ENCODE results near the gene ITGB3BP. TPM values are rescaled to one million over a fixed set of nuclear protein-coding genes. Genes with fewer than 3 reads are reported as not detected.
"Not testable (repeated sequence)": the region's sequence is repeated elsewhere in the genome, so short reads cannot be mapped to it uniquely, and the experiment has no call there.

The ITGB3BP gene
- total RNA-seq, 2 experiments from 2014 or later: 81.8 to 81.9 TPM

DNA sequence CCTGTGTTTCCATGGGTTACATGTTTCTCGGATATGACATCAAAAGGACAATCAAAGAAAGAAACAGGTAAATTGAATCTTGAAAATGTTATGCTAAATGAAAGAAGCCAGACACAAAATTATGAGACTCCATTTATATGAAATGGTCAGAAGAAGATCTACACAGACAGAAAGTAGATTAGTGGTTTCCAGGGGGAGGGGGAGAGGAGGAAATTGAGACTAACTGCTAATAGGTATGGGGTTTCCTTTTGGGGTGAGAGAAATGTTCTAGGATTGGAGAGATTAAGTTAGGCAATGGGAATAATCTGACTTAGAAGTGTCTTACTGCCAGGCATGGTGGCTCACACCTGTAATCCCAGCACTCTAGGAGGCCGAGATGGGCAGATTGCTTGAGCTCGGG lies 21.8 kb downstream of the ITGB3BP start:
- DNase-seq: no peak
- Mint-ChIP-seq H3K4me1 (peaks cover 2% of the 10 kb centered on the region), H3K4me3 (no peak overlapping the region), H3K9me3 (ENCODE audit: low read depth) (peaks cover 3% of the 10 kb centered on the region), H3K27me3 (no peaks in the 10 kb centered on the region), H3K36me3 (ENCODE audit: low read depth) (peaks cover 38% of the 10 kb centered on the region), H3K27ac (no peak overlapping the region)
- no peak for ATAC-seq
- ChIA-PET CTCF (no interaction called here), POLR2A (no interaction called here)
- intact Hi-C loops (cut with DNase I, micrococcal nuclease): no loop called here

- Mint-ChIP-seq H3K4me1 (peaks cover 2% of the 10 kb centered on the region), H3K27me3 (no peaks in the 10 kb centered on the region), H3K4me3 (no peak overlapping the region), H3K9me3 (ENCODE audit: low read depth) (no peaks in the 10 kb centered on the region), H3K36me3 (ENCODE audit: low read depth) (peaks cover 24% of the 10 kb centered on the region), H3K27ac (no peak overlapping the region)
- POLR2A ChIA-PET: no interaction called here
- CTCF ChIA-PET: no interaction called here
- intact Hi-C loops (cut with DNase I, micrococcal nuclease): no loop called here
- no peak for DNase-seq
- ATAC-seq: no peak
Measured at GRCh38 chr1:63498106-63498505, 24.9 kb downstream of the ITGB3BP start.

DNA sequence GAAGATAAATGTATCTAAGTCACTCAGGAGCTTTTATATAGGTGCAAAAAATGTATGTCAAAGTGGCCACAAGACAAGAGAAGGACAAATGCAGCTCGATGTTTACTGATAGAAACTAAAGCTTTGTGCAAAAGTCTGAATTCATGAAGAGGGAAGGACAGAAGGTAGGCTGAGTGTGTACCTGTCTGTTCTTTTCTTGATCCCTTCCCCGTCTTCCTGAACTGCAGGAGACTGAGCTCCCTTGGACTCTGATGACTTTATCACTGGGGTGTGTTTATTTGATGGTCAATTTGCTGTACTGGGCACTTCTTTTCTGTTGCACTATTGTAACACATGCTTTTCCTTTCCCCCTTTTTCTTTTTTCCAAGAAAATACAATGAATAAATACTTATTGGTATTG lies 25.4 kb downstream of the ITGB3BP start:
- H3K27me3 Mint-ChIP-seq: no peaks in the 10 kb centered on the region

GRCh38 chr1:63487336-63488065 lies 35.5 kb downstream of the ITGB3BP start:
- DNase-seq (no peak), ATAC-seq (no peak)
- H3K27ac Mint-ChIP-seq: no peak overlapping the region
- ChIA-PET POLR2A (no interaction called here), CTCF (no interaction called here)
- no peak overlapping the region for H3K4me3 Mint-ChIP-seq
- intact Hi-C loops (cut with DNase I, micrococcal nuclease): no loop called here
- H3K9me3 Mint-ChIP-seq (ENCODE audit: low read depth): no peaks in the 10 kb centered on the region
- H3K4me1 Mint-ChIP-seq: no peaks in the 10 kb centered on the region
- H3K27me3 Mint-ChIP-seq: no peaks in the 10 kb centered on the region
- peaks cover 7% of the 10 kb centered on the region for H3K36me3 Mint-ChIP-seq (ENCODE audit: low read depth)

More for the DNA sequence above, 25.4 kb downstream of the ITGB3BP start:
- no peak overlapping the region for H3K27ac Mint-ChIP-seq
- H3K4me1 Mint-ChIP-seq: peaks cover 2% of the 10 kb centered on the region
- no peak overlapping the region for H3K4me3 Mint-ChIP-seq
- CTCF ChIA-PET: interaction anchor here (0.5 kb wide), 1 partner anchor 918 kb away, joined by 3 read pairs; no protein-coding TSS in a partner anchor
- intact Hi-C loops (cut with DNase I, micrococcal nuclease): no loop called here
- DNase-seq (no peak), ATAC-seq (no peak)
- peaks cover 23% of the 10 kb centered on the region for H3K36me3 Mint-ChIP-seq (ENCODE audit: low read depth)
- H3K9me3 Mint-ChIP-seq (ENCODE audit: low read depth): no peaks in the 10 kb centered on the region
- POLR2A ChIA-PET: no interaction called here

DNA sequence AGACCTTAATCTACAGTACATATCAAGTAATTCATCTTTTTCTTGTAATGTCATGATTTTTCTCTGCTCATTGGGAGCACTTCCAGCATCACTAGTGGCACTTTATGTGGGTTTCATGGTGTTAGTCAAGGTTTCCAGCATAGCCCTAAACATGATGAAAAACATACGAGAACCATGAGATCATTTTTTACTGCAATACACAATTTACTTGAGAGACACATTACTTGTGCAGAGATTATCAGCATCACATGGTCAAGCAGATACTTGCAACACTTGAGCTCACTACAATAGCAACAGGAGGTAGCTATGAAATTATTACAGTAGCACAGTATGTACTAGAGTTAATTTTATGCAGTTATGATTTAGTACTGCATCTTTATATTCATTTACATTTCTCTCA lies 36.4 kb downstream of the ITGB3BP start:
- no peaks in the 10 kb centered on the region for H3K9me3 Mint-ChIP-seq (ENCODE audit: low read depth)
- H3K27me3 Mint-ChIP-seq: no peaks in the 10 kb centered on the region
- no peaks in the 10 kb centered on the region for H3K4me1 Mint-ChIP-seq
- ChIA-PET POLR2A (no interaction called here), CTCF (no interaction called here)
- H3K36me3 Mint-ChIP-seq (ENCODE audit: low read depth): peaks cover 7% of the 10 kb centered on the region
- intact Hi-C loops (cut with DNase I, micrococcal nuclease): no loop called here
- no peak overlapping the region for H3K4me3 Mint-ChIP-seq
- DNase-seq (no peak), ATAC-seq (no peak)
- no peak overlapping the region for H3K27ac Mint-ChIP-seq

DNA sequence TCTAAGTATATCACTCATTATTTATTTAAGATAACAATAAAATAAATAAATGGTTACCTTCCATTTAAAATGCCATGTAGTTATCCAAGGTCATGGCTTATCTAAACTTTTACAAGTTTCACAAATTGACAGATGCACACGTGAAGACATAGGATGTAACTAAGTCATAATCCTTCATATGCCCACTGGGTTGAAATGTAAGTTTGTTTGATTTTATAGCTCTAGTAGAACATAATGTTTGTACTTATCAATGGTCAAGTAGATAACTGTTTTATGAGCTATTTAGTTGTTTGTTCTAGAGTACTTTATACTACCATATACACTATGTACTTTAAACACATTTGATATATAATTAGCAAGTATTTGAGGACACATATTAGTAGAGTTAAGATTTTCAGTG lies 43.0 kb downstream of the ITGB3BP start:
- H3K27ac Mint-ChIP-seq: no peak overlapping the region
- H3K36me3 Mint-ChIP-seq (ENCODE audit: low read depth): peaks cover 5% of the 10 kb centered on the region
- H3K9me3 Mint-ChIP-seq (ENCODE audit: low read depth): no peaks in the 10 kb centered on the region
- intact Hi-C loops (cut with DNase I, micrococcal nuclease): no loop called here
- no peaks in the 10 kb centered on the region for H3K27me3 Mint-ChIP-seq
- POLR2A ChIA-PET: no interaction called here
- DNase-seq (no peak), ATAC-seq (no peak)
- no peaks in the 10 kb centered on the region for H3K4me1 Mint-ChIP-seq
- CTCF ChIA-PET: no interaction called here
- H3K4me3 Mint-ChIP-seq: no peak overlapping the region

DNA sequence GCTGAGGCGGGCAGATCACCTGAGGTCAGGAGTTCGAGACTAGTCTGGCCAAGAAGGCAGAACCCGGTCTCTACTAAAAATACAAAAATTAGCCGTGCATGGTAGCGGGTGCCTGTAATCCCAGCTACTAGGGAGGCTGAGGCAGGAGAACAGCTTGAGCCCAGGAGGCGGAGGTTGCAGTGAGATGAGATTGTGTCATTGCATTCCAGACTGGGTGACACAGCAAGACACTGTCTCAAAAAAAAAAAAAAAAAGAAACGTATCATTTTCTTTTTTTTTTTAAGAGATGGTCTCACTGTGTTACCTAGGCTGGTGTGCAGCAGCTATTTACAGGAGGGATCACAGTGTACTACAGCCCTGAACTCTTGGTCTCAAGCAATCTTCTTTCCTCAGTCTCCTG lies 47.3 kb downstream of the ITGB3BP start:
- Mint-ChIP-seq H3K27me3 (no peaks in the 10 kb centered on the region), H3K27ac (no peak overlapping the region), H3K9me3 (ENCODE audit: low read depth) (no peaks in the 10 kb centered on the region), H3K4me1 (no peaks in the 10 kb centered on the region), H3K4me3 (no peak overlapping the region), H3K36me3 (ENCODE audit: low read depth) (peaks cover 9% of the 10 kb centered on the region)
- ChIA-PET POLR2A (no interaction called here), CTCF (no interaction called here)
- no peak for DNase-seq
- no peak for ATAC-seq
- intact Hi-C loops (cut with DNase I, micrococcal nuclease): no loop called here

- DNase-seq, ATAC-seq: not testable (repeated sequence)
Measured at GRCh38 chr1:63468683-63469082, 54.3 kb downstream of the ITGB3BP start.

DNA sequence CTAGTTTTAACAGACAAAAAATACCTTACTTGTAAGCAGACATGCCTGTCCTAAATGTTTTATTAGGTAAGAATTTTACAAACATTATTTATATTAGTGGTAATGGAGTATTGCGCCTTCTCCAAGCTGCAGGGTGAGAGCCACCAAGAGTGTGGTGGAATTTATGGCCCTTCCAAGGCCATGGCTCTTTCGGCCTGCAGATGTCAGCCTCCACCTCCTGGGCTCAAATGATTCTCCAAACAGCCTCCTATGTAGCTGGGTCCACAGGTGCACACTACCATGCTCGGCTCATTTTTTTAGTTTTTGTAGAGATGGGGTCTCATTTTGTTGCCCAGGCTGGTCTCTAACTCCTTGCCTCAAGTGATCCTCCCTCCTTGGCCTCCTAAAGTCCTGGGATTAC lies 56.3 kb downstream of the ITGB3BP start:
- DNase-seq (no peak), ATAC-seq (no peak)
- CTCF ChIA-PET: interaction anchor here (0.7 to 1.2 kb wide), 3 partner anchors 11 to 1042 kb away, joined by 3 read pairs; no protein-coding TSS in a partner anchor
- POLR2A ChIA-PET: no interaction called here
- Mint-ChIP-seq H3K27me3 (no peaks in the 10 kb centered on the region), H3K27ac (no peak overlapping the region), H3K4me3 (no peak overlapping the region), H3K9me3 (ENCODE audit: low read depth) (peaks cover 6% of the 10 kb centered on the region), H3K4me1 (no peaks in the 10 kb centered on the region), H3K36me3 (ENCODE audit: low read depth) (peaks cover 30% of the 10 kb centered on the region)
- intact Hi-C loops (cut with DNase I, micrococcal nuclease): no loop called here

More at GRCh38 chr1:63468683-63469082, 54.3 kb downstream of the ITGB3BP start:
- H3K9me3 Mint-ChIP-seq (ENCODE audit: low read depth); H3K27me3 Mint-ChIP-seq; CTCF ChIA-PET; H3K27ac Mint-ChIP-seq; H3K4me3 Mint-ChIP-seq; intact Hi-C loops (cut with DNase I, micrococcal nuclease); H3K4me1 Mint-ChIP-seq: not testable (repeated sequence)
- POLR2A ChIA-PET: interaction anchor here (0.6 kb wide), 1 partner anchor 79 kb away, joined by 5 read pairs; no protein-coding TSS in a partner anchor
- peaks cover 15% of the 10 kb centered on the region for H3K36me3 Mint-ChIP-seq (ENCODE audit: low read depth)

- peaks cover 6% of the 10 kb centered on the region for H3K9me3 Mint-ChIP-seq (ENCODE audit: low read depth)
- DNase-seq: no peak
- ATAC-seq: no peak
- intact Hi-C loops (cut with DNase I, micrococcal nuclease): no loop called here
- H3K4me1 Mint-ChIP-seq: no peaks in the 10 kb centered on the region
- ChIA-PET POLR2A (no interaction called here), CTCF (interaction anchor here (0.8 to 1.2 kb wide), 2 partner anchors 10 to 1043 kb away, joined by 3 read pairs; no protein-coding TSS in a partner anchor)
- H3K27ac Mint-ChIP-seq: no peak overlapping the region
- H3K4me3 Mint-ChIP-seq: no peak overlapping the region
- no peaks in the 10 kb centered on the region for H3K27me3 Mint-ChIP-seq
- H3K36me3 Mint-ChIP-seq (ENCODE audit: low read depth): peaks cover 33% of the 10 kb centered on the region
Measured at GRCh38 chr1:63466181-63466580, 56.8 kb downstream of the ITGB3BP start.

- DNase-seq: no peak
- H3K4me1 Mint-ChIP-seq: no peaks in the 10 kb centered on the region
- no peak for ATAC-seq
- intact Hi-C loops (cut with DNase I, micrococcal nuclease): no loop called here
- peaks cover 28% of the 10 kb centered on the region for H3K36me3 Mint-ChIP-seq (ENCODE audit: low read depth)
- H3K27ac Mint-ChIP-seq: no peak overlapping the region
- no peaks in the 10 kb centered on the region for H3K27me3 Mint-ChIP-seq
- ChIA-PET POLR2A (no interaction called here), CTCF (interaction anchor here (1.0 kb wide), 1 partner anchor 27 kb away, joined by 4 read pairs; no protein-coding TSS in a partner anchor)
- peaks cover 6% of the 10 kb centered on the region for H3K9me3 Mint-ChIP-seq (ENCODE audit: low read depth)
- H3K4me3 Mint-ChIP-seq: no peak overlapping the region
Measured at GRCh38 chr1:63463248-63463647, 59.8 kb downstream of the ITGB3BP start.

DNA sequence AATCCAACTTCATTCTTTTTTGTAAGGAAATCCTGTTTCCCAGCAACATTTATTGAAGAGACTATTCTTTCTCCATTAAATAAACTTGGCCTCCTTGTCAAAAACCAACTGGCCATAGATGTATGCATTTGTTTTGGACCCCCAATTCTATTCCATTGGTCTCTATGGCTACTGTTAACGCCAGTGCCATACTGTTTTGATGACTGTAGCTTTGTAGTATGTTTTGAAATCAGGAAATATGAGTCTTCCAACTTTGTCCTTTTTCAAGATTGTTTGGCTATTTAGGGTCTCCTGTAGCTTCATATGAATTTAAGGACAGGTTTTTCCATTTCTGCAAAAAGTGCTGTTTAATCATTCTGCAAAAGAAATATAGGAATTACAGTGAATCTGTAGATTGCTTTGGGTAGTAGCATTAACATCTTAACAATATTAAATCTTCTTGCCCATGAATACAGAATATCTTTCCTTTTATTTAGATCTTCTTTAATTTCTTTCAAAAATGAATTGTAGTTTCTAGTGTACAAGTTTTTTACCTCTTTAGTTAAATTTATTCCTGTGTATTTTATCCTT lies 61.3 kb downstream of the ITGB3BP start:
- DNase-seq (no peak), ATAC-seq (no peak)
- H3K27me3 Mint-ChIP-seq: no peaks in the 10 kb centered on the region
- ChIA-PET POLR2A (interaction anchor here (0.6 kb wide), 1 partner anchor 514 kb away, joined by 3 read pairs; no protein-coding TSS in a partner anchor), CTCF (interaction anchor here (1.1 kb wide), 2 partner anchors 33 to 764 kb away, joined by 3 read pairs; no protein-coding TSS in a partner anchor)
- peaks cover 6% of the 10 kb centered on the region for H3K9me3 Mint-ChIP-seq (ENCODE audit: low read depth)
- no peak overlapping the region for H3K4me3 Mint-ChIP-seq
- peaks cover 31% of the 10 kb centered on the region for H3K36me3 Mint-ChIP-seq (ENCODE audit: low read depth)
- no peaks in the 10 kb centered on the region for H3K4me1 Mint-ChIP-seq
- intact Hi-C loops (cut with DNase I, micrococcal nuclease): no loop called here
- H3K27ac Mint-ChIP-seq: no peak overlapping the region
